Fibroblast of skin of left quadriceps (primary cell): Measurements from ENCODE around the gene RASL11B.

Experiments
- DNase-seq, 2 experiments: peaks; one replicate each; pipeline ENCODE4 v3.0.0-alpha.2; 2013; ENCODE audit warnings: low read depth in 2 of 2

Gene RASL11B

GRCh38 chr4:52843351-52843750 lies 18.8 kb upstream of the RASL11B start:
- DNase-seq = no peak

GRCh38 chr4:52843958-52844357 lies 18.2 kb upstream of the RASL11B start:
- no peak for DNase-seq

GRCh38 chr4:52844596-52844995 lies 17.5 kb upstream of the RASL11B start:
- no peak for DNase-seq

- DNase-seq = no peak
Observed at GRCh38 chr4:52846502-52846901, 15.6 kb upstream of the RASL11B start.

- no peak for DNase-seq
Observed at GRCh38 chr4:52848254-52848653, 13.9 kb upstream of the RASL11B start.

- no peak for DNase-seq
Observed at GRCh38 chr4:52850406-52851124, 11.6 kb upstream of the RASL11B start.

GRCh38 chr4:52852041-52852440 lies 10.1 kb upstream of the RASL11B start:
- DNase-seq = no peak

GRCh38 chr4:52852711-52853110 lies 9.4 kb upstream of the RASL11B start:
- DNase-seq = no peak

- peak; percentile 84 to 88 for DNase-seq
Observed at GRCh38 chr4:52853351-52853750, 8.8 kb upstream of the RASL11B start.

- no peak for DNase-seq
Observed at GRCh38 chr4:52856801-52857200, 5.3 kb upstream of the RASL11B start.

- DNase-seq = no peak
Observed at GRCh38 chr4:52860361-52860760, 1.8 kb upstream of the RASL11B start.

- DNase-seq = no peak
Observed at GRCh38 chr4:52861171-52861823, 820 bp upstream of the RASL11B start.

- no peak for DNase-seq
Observed at GRCh38 chr4:52862639-52863161, 583 bp downstream of the RASL11B start.

- DNase-seq = no peak
Observed at GRCh38 chr4:52863324-52863723, 1.2 kb downstream of the RASL11B start.

- peak; percentile 32 to 33 for DNase-seq
Observed at GRCh38 chr4:52864793-52865192, 2.7 kb downstream of the RASL11B start.

- DNase-seq = no peak
Observed at GRCh38 chr4:52865300-52865699, 3.2 kb downstream of the RASL11B start.

- no peak for DNase-seq
Observed at GRCh38 chr4:52866734-52867133, 4.6 kb downstream of the RASL11B start.

- DNase-seq = no peak
Observed at GRCh38 chr4:52867163-52867562, 5.0 kb downstream of the RASL11B start.

- no peak for DNase-seq
Observed at GRCh38 chr4:52868133-52868532, 6.0 kb downstream of the RASL11B start.

GRCh38 chr4:52869196-52869595 lies 7.1 kb downstream of the RASL11B start:
- DNase-seq = peak in 1 of 2 experiments; percentile 29

GRCh38 chr4:52869656-52870055 lies 7.5 kb downstream of the RASL11B start:
- no peak for DNase-seq

- no peak for DNase-seq
Observed at GRCh38 chr4:52870225-52870624, 8.1 kb downstream of the RASL11B start.

- DNase-seq = no peak
Observed at GRCh38 chr4:52873191-52873590, 11.1 kb downstream of the RASL11B start.
